LoVo (cell line): Measurements from ENCODE around the gene ARID5B.
A peak's percentile ranks its signal among the peaks of the same experiment; 100 is the strongest.

ENCODE experiments used
- DNase-seq: peaks from one replicate; pipeline ENCODE4 v3.0.0-alpha.2; 2016; ENCODE audit warnings: low spot score

The ARID5B gene

DNA sequence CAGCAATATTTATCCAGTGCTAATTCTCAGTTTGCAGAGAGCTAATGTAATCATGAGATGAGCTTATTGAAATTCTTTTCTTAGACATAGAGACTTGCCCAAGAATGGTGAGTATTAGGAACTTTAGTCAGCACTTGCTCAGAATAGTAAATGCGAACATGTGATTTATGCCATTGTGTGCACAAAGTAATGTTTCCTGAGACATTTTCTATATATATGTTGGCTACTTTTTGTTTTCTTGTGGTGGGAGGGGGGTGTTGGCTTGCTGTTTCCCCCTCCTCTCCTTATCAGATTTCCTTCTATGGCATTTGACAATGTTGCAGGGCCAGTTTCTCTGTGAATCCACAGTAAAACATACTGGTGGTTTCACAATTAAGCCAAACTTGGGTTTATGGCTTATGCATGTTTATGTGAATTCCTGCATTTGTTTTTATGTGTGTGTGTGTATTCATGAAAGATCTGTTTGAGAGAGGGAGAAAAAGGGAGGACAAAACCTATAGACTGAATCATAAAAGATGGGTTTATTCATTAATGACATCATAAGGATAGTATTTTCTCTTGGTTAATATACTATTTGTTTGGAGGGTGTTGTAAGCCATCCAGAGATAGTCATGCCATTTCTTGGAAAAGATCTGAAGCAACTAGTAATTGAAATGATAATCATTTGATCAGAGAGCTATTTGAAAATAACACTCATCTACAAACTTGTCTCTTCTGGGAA lies 36.3 kb downstream of the ARID5B start:
- DNase-seq: no peak

DNA sequence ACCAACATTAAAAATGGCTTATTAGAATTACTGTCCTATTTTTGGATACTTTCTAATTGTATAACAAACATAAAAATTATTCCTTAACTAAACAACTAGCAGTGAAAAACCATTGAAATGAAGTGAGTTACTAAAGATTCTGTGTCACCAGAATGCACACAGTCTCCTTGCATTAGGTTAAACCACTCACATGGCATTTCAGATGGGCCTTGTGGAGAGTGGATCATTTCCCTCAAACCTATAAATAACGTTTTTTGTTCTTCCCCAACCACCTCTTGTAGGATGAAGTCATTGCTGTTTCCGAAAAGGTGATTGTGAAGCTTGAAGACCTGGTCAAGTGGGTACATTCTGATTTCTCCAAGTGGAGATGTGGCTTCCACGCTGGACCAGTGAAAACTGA lies 38.4 kb downstream of the ARID5B start:
- DNase-seq: no peak

DNA sequence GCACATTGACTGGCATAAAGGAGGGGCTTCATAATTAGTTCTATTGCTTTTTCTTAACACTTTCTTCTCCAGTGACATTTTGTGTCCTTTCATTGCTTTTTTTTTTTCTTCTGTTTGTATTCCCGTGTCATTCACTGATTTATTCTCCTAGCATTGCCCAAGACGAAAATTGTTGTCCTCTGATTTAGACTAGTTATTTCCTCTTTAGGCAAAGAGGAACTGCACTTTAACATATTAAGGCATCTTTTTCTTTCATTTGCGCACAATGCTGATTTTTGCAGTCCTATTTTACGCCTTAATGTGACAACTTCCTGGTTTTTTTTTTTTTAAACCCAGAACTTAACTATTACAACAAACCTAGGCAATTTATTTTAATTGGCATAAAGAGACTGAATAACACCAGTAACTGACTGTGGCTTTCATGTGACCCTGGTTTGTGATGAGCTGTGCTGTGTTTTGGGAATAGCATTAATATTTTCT lies 39.7 kb downstream of the ARID5B start:
- DNase-seq: no peak

DNA sequence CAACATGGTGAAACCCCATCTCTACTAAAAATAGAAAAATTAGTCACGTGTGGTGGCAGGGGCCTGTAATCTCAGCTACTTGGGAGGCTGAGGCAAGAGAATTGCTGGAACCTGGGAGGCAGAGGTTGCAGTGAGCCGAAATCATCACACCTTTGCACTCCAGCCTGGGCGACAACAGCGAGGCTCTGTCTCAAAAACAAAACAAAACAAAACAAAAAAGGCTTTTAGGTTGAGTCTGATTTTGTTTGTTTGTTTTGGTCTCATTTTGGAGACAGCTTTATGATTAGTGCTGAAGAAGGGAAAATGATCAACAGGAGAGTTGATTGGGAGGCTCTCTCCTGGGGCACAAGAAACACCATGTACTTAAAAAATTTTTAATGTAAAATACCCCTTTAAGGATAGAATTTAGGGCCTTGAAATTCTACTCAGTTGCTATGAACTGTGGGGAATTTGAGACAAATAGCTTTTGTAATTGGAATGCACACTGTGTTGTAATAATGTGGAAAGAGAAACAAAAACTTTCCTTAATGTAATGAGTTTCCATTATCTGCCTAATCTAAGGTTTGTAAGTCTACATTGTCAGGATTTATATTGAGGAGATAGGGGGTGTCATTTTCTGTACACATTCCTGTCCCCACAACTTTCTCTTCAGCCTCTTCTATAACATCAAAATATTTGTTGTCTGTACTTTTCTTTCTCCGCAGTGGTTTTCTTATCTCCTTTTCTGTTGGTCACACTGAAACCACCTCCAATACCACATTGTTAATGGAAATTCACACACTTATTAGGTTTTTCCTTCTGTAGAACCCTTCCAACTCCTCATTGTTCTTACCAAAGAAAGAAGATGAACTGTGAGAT lies 41.3 kb downstream of the ARID5B start:
- no peak for DNase-seq

DNA sequence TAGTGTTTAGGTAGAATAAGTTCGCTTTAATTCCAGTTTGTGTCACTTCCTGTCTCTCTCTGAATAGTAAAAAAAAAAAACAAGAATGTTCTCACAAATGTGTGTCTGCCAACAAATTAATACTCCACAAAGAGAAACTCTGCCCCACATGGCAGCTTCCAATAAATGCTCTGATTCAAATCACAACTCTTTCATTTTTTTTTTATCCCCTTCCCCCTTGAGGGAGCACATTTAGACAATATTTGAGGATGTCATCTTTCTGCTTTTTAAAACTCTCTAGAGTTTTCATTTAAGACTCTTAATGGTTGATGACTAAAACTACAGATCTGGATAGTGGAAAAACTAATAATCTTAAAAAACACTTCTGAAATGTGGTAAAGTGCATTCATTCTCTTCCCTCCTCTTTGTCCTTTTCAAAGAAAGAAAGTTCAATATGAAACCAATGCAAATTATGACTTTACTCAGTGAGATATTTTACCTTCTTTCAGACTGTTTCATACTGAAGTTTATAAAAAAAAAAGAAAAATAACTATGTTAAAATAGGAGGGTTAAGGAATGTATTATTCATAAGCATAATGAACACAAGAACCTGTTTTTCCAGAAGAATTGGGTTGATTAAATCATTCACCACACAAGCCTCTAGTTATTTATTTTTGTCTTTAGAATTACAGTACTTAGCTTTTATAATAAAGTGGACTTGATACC lies 42.3 kb downstream of the ARID5B start:
- peak; percentile 46 for DNase-seq

DNA sequence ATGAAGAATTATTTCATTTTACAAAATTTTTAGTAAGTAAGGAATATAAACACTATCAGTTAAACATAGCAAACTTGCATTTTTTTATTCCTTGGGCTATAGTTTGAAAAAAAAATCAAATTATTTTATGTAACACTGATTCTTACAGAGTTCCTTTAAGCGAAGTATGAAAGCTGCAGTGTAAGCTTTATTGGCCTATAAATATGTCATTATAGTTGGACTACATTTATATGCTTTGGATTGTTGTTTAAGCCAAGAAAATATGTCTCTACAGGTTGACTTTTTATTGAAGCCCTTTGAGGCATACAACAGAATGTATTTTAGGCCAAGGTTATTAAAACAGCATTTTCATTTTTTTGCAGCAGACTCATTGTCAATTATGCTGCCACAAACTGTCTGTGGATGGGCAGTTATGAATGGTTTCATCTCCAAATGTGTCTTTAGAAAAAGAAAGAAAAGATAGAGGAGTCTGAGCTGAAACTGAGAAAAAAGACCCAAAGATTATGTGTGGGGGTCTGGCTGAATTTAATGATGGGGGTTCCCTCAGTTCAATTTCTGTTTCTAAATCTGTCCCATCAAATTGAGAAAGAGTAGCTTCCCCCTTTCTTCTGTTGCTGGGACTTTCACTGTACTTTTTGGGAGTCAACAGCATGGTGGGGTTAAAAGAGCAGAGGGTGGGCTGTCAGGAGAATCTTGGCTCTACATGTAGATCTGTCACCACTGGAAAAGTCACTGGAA lies 43.1 kb downstream of the ARID5B start:
- DNase-seq: peak; percentile 29

DNA sequence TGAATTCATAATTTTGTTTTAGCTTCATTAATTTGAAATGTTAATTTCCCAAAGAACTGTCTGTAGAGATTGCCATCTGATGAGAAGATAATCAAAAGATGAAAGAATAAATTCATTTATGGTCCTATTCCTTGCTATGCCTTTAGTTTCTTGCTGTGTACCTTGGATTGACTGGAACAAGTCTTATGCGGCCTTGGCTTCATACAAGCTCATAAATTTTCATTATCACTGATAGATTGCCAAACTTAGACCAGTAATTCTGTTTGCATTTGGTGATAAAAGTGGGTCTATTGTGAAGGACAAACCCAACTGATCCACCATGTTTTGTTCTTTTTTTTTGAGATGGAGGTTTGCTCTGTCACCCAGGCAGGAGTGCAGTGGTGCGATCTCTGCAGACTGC lies 48.2 kb downstream of the ARID5B start:
- DNase-seq: no peak

DNA sequence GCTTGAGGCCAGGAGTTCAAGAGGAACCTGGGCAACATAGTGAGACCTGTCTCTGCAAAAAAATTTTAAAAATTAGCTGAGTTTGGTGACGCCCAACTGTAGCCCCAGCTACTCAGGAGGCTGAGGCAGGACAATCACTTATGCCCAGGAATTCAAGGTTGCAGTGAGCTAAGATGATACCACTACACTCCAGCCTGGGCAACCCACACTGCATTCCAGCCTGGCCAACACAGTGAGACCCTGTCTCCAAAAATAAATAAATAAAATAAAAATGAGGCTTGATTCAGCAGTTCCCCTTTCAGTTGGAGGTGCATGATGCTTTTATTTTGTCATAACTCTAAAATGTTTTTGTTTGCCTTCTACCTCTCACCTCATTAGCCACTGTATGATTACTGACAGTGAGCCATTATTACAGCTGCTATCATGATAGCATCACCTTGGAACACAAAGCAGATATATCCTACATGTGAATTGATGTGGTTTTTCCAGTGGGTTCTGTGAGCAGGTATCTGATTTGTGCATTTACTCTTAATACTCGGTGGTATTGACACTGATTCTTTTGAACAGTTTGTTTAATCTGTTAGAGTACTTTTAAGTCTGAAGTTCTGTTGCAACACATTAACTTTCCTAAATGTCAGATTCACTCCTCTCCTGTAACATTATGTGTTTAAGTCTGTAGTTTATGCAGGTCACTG lies 49.1 kb downstream of the ARID5B start:
- DNase-seq: no peak

DNA sequence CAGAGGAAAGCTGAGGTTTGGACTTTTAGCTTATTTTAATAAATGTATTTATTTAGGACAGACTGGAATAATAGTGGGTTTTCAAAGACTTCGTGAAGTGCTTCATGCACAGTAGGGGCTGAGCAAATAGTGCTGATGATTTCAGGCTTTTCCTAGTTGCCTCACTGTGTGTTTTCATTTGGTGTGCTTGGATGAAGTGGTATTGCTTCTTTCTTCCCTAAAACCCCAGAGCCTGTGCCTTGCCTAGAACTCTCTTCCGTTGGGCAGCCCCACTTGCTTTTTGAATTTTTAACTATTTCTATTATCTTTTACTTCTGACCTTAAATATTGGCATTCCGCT lies 49.6 kb downstream of the ARID5B start:
- DNase-seq: no peak

DNA sequence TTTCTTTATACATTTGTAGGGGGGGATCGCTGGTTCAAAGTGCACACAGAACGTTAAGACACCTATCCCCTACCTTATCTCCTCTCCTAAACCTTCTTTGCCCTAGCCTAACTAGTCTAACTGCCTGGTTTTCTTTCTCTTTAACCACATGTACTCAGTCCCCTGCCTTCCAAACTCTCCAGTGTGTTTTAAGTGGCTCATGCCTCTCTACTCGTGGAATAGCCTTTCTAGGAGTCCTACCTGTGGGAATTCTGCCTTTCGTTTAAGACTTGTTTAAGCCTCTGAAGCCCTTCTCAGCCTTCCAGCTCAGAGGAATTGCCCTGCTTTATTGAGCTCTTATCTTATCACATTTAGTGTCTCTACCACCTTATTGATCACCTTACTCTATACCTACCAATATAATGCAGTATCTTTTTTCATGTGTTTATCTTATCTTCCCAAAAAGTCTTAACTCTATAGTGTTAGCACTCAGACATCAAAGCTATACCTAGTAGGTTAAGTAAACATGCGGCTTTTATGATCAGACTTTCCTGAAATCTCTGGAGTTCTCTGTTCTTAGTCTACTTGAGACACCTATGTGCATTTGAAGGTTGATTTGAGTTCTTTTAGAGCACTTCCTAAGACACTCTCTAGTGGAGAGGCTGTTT lies 50.7 kb downstream of the ARID5B start:
- no peak for DNase-seq

DNA sequence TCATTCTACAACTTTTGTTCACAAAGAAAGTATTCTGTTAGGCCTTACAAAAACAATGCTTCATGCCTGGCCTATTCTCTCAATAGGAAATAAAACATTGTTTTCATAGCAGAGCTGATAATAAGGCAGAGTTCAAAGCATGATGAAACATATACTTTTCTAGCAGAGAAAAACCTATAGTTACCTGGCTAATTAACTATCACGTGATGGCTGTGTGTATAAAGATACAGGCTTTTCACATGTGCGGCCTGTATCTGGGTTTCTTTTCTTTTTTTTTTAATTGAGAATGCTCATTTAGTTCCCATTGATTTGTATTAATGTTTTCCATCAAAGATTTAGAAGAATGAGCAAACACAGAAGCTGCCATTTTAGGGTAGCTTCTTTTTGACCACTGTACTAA lies 51.7 kb downstream of the ARID5B start:
- no peak for DNase-seq

DNA sequence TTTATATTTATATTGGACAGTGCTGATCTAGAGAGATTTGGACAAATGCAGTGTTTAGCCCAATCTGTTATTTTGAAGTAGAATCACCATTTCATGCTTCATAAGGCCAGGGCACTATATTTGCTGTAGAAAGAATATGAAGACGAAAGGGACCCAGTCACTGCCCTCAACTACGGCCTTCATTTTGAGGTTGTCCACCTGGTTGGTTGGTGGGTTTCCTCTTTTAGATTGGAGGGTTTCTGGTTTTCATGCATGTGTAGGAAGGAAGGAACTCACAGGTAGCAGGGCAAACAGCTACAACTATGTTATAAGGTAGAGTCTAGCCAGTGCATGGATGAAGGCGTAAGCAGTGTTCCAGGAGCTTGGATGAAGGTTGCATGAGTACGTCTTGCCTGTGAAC lies 56.3 kb downstream of the ARID5B start:
- DNase-seq: no peak

DNA sequence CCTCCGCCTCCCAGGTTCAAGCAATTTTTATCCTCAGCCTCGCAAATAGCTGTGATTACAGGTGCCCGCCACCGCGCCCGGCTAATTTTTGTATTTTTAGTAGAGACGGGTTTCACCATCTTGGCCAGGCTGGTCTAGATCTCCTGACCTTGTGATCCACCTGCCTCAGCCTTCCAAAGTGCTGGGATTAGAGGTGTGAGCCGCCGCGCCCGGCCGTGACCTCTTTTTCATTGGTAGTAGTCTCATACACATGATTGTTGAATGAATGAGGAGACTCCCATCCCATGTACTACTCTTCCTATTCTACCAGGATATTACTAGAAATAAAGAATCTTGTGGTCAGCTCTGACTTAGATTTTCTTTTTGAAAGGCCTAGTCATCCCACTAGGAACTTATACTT lies 56.8 kb downstream of the ARID5B start:
- DNase-seq: no peak

DNA sequence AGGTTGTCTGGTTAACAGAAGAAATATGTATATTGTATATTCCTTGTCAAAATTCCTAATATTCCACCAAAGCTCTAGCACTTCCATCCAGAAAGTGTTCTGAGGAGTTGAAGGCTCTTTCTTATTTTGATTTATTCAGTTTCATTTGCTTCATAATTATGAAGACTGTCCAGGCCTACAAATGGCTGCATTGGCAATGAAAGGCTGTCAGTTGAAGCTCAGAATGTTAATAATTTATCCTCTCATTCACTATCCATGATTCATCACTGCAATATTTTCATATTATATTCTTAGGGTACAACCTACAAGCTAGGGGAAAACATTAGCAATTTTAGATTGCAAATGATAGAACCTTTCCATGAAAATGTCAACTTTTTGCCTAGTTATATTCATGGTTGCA lies 57.3 kb downstream of the ARID5B start:
- DNase-seq: no peak

DNA sequence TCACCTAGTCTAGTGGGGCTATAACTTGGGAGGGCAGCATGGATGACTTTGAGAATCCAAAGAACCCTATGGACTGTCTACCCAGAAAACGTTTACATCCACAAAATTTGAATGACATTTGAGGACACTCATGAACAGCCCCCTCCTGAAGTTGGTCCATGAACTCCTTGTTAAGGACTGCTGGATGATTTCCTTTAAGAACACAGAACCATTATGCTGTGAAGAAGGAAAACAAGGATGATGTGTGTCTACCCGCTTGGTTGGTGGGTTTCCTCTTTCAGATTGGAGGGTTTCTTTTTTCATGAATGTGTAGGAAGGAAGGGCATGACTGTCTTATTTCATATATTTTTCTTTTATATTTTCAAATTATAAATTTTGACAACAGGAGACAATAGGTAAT lies 58.3 kb downstream of the ARID5B start:
- DNase-seq: no peak

DNA sequence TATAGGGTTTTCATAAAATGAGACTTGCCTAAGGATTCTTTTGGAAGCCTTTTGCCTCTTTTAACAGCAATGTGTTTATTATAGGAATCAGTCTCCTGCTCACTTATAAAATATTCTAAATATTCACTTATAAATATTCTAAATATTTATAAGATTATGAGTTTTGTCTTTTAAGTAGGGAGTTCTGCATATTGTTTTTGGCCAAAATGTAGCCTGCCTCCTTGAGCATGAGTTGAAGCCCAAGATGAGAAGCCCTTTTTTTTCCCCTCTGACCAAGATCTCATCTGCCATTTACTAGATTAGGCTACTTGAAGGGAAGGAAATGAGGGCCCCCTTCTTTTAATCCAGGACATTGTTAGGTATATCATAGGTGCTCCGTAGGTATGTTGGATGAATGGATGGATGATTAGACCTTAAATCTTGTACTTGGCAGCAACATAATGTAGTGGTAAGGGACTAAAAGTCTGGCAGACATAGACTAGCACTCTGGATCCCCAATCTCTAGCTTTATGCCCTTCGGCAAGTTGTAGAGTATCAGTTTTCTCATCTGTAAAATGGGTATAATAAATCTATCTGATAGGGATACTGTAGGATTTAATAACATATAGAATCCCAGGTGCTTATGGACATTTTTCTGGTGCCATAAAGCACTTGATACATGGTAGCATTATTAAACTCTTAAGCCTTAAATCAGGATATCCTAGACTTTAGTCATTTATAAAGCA lies 59.1 kb downstream of the ARID5B start:
- no peak for DNase-seq

DNA sequence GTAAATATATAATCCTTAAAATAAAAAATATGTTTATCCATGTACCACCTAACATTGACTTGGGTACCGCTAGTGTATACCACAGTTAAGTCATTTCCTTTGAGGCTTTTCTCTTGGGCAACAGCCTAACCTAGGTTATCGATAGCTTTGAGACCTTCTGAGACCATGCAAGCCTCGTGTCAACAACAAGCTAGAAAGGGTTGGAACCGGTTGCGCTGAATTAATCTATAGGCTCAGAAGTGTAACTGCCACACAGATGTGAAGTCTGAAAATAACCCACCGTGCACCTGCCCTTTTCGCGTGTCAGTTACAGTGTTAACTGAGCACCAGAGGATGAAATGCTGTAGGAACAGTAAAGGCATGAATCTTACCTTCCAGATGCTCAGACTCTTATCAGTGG lies 59.8 kb downstream of the ARID5B start:
- no peak for DNase-seq

DNA sequence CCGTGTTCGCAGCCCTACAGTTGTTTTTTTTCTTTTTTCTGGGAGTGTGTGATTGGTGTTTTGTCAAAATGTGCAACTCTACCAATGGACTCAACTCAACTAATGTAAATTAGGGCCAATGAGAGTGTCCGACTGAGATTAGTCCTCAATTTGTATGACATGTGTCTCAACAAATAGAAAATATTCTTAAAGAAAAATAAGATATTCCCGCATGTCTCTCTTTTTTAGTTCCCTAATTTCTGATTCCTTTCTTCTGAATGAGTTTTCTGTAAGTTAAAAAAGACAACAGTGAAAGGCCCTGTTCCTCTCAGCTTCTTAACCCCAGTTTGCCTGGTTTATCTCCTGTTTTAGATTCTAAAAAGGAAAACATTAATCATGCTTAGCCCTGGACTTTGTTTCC lies 61.5 kb downstream of the ARID5B start:
- no peak for DNase-seq

DNA sequence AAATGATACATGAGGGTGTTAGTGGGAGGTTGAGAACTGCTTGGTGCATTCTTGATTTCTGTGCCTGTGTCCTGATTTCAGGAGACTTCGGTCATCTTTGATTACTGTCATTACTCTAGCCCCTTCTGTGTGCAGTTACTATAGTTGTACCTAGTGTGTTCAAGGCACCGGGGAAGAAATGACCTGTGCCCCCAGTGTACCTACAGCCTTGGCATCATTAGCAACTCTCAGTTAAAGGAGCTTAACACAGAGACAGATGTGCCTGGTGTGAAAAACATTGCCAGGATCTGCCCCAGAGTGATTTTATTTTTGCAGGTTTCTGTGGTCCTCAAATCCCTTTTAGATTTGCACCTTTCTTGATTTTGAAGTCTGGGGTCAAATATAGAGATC lies 62.2 kb downstream of the ARID5B start:
- DNase-seq: no peak

DNA sequence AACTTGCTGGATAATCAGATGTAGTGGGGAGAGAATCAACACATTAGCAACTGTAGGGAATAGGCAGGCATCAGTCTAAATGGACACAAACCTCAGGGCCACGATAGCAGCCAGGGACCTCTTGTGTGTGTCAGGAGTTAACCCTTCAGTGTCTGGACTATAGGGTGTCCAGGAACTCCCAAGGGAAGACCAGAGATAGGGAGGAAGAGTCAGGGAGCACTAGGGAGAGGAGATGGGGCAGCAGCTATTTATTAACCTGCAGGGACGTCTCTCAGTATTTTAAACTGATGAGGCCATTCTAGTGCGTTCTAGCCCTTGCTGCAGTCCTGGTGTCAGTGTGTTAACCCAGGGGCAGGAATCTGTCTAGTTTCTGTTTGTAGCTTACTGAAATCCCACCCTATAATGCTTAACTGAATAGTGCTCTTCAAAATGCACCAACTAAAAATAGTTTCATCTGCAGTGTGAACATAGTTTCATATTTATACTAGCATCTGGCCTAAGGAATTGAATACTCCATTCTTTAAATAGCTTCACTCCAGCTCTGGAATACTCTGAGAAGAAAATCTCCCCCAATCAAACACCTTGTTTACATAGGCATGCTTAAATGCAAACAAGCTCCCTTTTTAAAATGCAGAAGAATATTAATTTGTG lies 62.7 kb downstream of the ARID5B start:
- no peak for DNase-seq
